Activated naive CD4-positive, alpha-beta T cell treated with anti-CD3 and anti-CD28 coated beads, Interleukin-2, amount 50 U/mL, for 24 hours (primary cell): Measurements from ENCODE around the gene IQGAP1.

ENCODE experiments used
- H3K27ac Mint-ChIP-seq: one replicate; pipeline ENCODE4 v1.8.0; 2021; ENCODE audit warnings: mild to moderate bottlenecking, mixed read lengths
- H3K27me3 Mint-ChIP-seq: one replicate; pipeline ENCODE4 v1.8.0; 2021; ENCODE audit warnings: mixed read lengths
- H3K36me3 Mint-ChIP-seq: one replicate; pipeline ENCODE4 v1.8.0; 2021; ENCODE audit warnings: mixed read lengths
- H3K4me1 Mint-ChIP-seq: one replicate; pipeline ENCODE4 v1.8.0; 2021; ENCODE audit warnings: mixed read lengths
- H3K4me3 Mint-ChIP-seq: one replicate; pipeline ENCODE4 v1.8.0; 2021; ENCODE audit warnings: mild to moderate bottlenecking, mixed read lengths
- H3K9me3 Mint-ChIP-seq: one replicate; pipeline ENCODE4 v1.8.0; 2021; ENCODE audit warnings: mixed read lengths

IQGAP1 gene

DNA sequence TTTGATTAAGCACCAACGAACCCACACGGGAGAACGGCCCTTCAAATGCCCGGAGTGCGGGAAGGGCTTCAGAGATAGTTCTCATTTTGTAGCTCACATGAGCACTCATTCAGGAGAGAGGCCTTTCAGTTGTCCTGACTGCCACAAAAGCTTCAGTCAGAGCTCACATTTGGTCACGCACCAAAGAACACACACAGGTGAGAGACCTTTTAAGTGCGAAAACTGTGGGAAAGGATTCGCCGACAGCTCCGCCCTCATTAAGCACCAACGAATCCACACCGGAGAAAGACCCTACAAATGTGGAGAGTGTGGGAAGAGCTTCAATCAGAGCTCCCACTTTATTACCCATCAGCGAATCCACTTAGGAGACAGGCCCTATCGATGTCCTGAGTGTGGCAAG, 27.3 kb upstream of the IQGAP1 start:
- Mint-ChIP-seq H3K27ac (no peak overlapping the region), H3K9me3 (no peaks in the 10 kb centered on the region), H3K4me3 (no peak overlapping the region), H3K4me1 (peaks cover 25% of the 10 kb centered on the region), H3K36me3 (no peaks in the 10 kb centered on the region), H3K27me3 (no peaks in the 10 kb centered on the region)

DNA sequence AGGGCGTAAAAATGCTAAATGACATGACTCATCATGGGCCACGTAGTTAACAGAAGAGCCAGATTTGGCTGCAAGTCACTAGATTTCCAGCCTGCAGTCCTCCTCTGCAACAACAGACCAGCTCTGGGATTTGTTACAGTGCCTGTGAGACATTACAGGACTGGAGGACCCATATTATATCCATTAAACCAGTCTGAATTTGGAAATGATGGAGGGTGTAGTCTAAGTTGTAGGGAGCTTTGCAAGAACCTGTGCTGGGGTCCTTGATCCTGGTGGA, 25.2 kb upstream of the IQGAP1 start:
- Mint-ChIP-seq H3K27ac (no peak overlapping the region), H3K9me3 (no peaks in the 10 kb centered on the region), H3K27me3 (no peaks in the 10 kb centered on the region), H3K36me3 (no peaks in the 10 kb centered on the region), H3K4me1 (peaks cover 25% of the 10 kb centered on the region), H3K4me3 (no peak overlapping the region)

DNA sequence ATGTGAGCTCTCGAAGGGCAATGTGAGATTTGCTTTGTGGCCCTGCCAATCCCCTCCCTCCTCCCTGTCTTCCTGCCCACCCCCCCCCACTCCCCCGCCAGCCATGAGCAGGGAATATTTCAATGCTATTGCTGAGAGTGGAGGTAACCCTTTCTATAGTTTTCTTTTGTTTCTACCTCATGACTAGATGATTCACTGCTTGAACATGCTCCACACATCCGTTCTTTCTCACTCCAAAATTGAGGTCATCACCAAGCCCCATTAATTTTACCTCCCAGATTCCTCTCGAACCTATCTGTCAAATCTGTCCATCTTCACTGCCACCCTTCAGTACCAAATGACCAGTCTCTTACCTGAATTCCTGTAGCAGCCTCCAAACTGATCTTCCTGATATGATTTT, 23.8 kb upstream of the IQGAP1 start:
- no peaks in the 10 kb centered on the region for H3K27me3 Mint-ChIP-seq
- no peaks in the 10 kb centered on the region for H3K36me3 Mint-ChIP-seq
- H3K27ac Mint-ChIP-seq = no peak overlapping the region

DNA sequence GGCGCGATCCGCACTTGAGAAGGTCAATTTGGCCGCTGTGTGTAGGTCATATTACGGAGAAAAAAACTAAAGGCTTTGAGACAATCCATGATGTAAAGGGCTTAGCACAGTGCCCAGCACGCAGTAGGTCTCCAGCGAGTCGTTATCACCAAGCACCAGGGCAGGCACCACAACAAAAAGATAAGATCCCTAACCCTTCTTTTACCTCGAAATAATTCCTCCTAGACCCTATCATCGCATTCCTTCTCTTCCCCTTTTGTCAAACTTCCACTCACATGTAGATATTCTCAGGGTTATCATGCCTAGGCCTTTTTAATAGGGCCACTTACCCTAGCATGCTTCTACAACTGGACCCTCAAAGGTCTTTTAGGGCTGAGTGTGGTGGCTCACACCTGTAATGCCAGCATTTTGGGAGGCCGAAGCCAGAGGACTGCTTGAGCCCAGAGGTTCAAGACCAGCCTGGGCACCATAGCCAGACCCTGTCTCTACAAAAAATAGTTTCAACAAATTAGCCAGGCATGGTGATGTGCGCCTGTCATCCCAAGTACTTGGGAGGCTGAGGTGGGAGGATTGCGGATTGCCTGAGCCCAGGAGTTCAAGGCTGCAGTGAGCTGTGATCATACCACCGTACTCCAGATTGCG, 22.5 kb upstream of the IQGAP1 start:
- Mint-ChIP-seq H3K4me1 (peaks cover 25% of the 10 kb centered on the region), H3K4me3 (no peak overlapping the region)

More for the DNA sequence above, 23.8 kb upstream of the IQGAP1 start:
- Mint-ChIP-seq H3K9me3 (no peaks in the 10 kb centered on the region), H3K4me1 (peaks cover 25% of the 10 kb centered on the region), H3K4me3 (no peak overlapping the region)

DNA sequence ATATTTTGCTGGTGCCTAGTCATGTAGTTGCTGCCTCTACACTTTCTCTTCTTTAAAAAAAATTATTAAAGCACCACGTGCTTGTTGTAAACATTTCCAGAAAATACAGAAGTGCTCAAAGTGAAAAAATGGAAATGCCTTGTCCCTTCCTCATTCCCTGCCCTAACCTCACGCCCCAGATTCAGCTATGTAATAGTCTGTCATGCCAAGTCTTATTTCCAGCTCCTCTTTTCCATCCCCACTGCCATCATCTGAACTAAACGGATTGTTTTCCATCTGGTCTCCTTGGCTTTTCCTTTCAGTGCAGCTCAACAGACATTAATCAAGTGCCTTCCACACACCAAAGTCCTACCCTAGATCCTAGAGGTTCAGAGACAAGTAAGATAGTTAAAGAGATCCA, 20.5 kb upstream of the IQGAP1 start:
- Mint-ChIP-seq H3K9me3 (no peaks in the 10 kb centered on the region), H3K27ac (peak overlapping the region; percentile 47), H3K4me1 (peaks cover 17% of the 10 kb centered on the region), H3K36me3 (no peaks in the 10 kb centered on the region), H3K4me3 (no peak overlapping the region), H3K27me3 (no peaks in the 10 kb centered on the region)

More for the DNA sequence above, 22.5 kb upstream of the IQGAP1 start:
- H3K36me3 Mint-ChIP-seq = no peaks in the 10 kb centered on the region
- no peaks in the 10 kb centered on the region for H3K9me3 Mint-ChIP-seq
- H3K27ac Mint-ChIP-seq = no peak overlapping the region
- H3K27me3 Mint-ChIP-seq = no peaks in the 10 kb centered on the region

DNA sequence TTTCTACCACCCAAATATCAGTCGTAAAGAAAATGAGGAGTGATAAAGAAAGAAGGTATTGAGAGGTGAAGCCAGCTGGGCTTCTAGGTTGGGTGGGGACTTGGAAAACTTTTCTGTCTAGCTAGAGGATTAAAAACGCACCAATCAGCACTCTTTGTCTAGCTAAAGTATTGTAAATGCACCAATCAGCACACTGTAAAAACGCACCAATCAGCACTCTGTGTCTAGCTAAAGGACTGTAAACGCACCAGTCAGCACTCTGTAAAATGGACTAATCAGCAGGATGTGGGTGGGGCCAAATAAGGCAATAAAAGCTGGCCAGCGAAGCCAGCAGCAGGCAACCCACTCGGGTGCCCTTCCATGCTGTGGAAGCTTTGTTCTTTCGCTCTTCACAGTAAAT, 13.0 kb upstream of the IQGAP1 start:
- Mint-ChIP-seq H3K4me3 (no peak overlapping the region), H3K27me3 (no peaks in the 10 kb centered on the region), H3K9me3 (no peaks in the 10 kb centered on the region), H3K36me3 (no peaks in the 10 kb centered on the region), H3K4me1 (peaks cover 36% of the 10 kb centered on the region), H3K27ac (no peak overlapping the region)

DNA sequence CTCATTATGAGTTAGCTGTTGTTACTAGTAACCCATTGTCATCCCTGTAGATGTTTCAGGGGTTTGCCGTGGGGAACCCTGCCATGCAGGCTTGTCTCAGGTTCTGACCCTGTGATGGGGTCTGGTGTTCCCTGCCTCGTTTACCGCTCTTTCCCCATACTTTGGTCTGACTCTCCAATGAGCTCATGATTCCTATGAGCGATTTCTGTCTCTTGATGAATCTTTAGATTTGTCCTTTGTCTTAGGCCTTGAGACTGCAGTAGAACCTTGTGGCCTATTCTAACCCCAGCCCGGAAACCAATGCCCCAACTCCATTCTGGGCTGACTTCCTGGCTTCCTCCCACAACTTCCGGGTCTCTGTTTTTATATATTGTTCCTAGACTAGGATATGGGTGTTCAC, 11.3 kb upstream of the IQGAP1 start:
- Mint-ChIP-seq H3K4me3 (peak overlapping the region; percentile 62), H3K27ac (peak overlapping the region; percentile 94), H3K4me1 (peaks cover 41% of the 10 kb centered on the region), H3K36me3 (peaks cover 2% of the 10 kb centered on the region), H3K27me3 (no peaks in the 10 kb centered on the region), H3K9me3 (no peaks in the 10 kb centered on the region)

DNA sequence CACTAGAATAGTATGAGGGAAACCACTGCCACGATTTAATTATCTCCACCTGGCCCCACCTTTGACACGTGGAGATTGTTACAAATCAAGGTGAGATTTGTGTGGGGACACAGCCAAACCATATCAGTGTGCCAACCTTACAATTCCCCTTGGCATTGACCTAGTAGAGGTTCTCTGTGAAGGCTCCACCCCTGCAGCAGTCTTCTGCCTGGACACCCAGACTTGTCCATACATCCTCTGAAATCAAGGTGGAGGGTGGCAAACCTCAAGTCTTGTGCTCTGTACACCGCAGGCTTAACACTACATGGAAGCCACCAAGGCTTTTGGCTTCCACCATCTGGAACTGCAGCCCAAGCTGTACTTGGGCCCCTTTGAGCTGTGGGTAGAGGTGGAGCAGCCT, 8.8 kb upstream of the IQGAP1 start:
- H3K9me3 Mint-ChIP-seq = no peaks in the 10 kb centered on the region
- H3K4me3 Mint-ChIP-seq = no peak overlapping the region
- H3K4me1 Mint-ChIP-seq = peaks cover 41% of the 10 kb centered on the region
- no peaks in the 10 kb centered on the region for H3K27me3 Mint-ChIP-seq
- H3K36me3 Mint-ChIP-seq = peaks cover 2% of the 10 kb centered on the region
- H3K27ac Mint-ChIP-seq = no peak overlapping the region

DNA sequence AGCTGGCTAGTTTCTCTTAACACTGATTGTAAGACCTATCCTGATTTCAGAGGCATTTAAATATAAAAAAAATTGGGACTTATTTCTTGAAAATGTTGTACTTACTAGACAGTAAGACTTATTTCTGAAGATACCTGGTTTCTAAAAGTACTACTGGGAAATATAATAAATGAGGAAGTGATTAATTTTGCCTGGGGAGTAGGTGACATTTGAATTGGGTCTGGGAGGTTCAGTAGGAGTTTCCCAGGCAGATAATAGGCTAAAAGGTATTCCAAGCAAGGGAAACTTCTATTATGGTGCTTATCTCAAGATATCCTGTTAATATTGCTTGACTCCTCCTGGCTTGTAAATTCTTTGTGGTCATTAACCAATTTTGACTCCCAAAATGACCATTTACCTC, 6.5 kb upstream of the IQGAP1 start:
- no peak overlapping the region for H3K4me3 Mint-ChIP-seq
- no peaks in the 10 kb centered on the region for H3K27me3 Mint-ChIP-seq

DNA sequence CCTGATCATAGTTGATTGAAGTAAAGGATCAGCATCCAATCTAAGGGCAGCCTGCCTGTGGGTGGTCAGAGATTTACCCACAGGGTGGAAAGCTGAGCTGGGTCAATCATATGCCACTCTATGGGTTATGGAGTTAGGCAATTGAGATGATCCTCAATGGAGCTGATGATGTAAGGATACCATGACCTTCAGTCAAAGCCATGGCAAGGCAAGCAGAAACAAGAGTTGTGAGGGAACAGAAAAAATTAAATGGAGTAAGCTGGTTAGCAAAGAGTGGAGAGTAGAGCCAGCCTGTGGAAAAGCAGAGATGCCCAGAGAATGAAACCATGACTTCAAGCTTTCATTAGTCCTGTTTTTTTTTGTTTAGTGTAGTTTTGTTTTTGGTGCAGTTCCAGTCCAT, 5.7 kb upstream of the IQGAP1 start:
- Mint-ChIP-seq H3K27ac (no peak overlapping the region), H3K9me3 (no peaks in the 10 kb centered on the region), H3K4me3 (no peak overlapping the region), H3K36me3 (peaks cover 2% of the 10 kb centered on the region), H3K4me1 (peaks cover 27% of the 10 kb centered on the region), H3K27me3 (no peaks in the 10 kb centered on the region)

More for the DNA sequence above, 6.5 kb upstream of the IQGAP1 start:
- Mint-ChIP-seq H3K4me1 (peaks cover 33% of the 10 kb centered on the region), H3K9me3 (no peaks in the 10 kb centered on the region), H3K27ac (no peak overlapping the region), H3K36me3 (peaks cover 2% of the 10 kb centered on the region)

DNA sequence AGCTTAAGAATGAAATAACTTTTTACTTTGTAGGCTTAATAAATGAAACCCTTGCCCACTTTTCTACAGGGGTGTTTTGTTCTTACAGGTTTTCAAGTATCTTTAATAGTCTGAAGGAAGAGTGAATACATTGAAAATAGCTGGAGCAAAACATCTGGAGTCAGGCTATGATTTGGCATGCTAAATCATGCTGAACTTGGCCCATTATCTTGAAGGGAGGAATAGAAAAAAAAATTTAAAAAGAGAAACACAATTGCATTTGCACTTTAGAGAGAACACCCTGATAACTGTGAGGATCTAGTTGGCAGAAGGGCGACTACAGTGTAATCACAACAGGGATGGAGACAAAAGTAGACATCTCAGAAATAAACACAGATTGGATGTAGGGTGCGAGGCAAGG, 1.8 kb upstream of the IQGAP1 start:
- Mint-ChIP-seq H3K9me3 (no peaks in the 10 kb centered on the region), H3K27me3 (no peaks in the 10 kb centered on the region), H3K4me3 (peak overlapping the region; percentile 64), H3K36me3 (peaks cover 5% of the 10 kb centered on the region), H3K27ac (peak overlapping the region; percentile 89), H3K4me1 (peaks cover 33% of the 10 kb centered on the region)

DNA sequence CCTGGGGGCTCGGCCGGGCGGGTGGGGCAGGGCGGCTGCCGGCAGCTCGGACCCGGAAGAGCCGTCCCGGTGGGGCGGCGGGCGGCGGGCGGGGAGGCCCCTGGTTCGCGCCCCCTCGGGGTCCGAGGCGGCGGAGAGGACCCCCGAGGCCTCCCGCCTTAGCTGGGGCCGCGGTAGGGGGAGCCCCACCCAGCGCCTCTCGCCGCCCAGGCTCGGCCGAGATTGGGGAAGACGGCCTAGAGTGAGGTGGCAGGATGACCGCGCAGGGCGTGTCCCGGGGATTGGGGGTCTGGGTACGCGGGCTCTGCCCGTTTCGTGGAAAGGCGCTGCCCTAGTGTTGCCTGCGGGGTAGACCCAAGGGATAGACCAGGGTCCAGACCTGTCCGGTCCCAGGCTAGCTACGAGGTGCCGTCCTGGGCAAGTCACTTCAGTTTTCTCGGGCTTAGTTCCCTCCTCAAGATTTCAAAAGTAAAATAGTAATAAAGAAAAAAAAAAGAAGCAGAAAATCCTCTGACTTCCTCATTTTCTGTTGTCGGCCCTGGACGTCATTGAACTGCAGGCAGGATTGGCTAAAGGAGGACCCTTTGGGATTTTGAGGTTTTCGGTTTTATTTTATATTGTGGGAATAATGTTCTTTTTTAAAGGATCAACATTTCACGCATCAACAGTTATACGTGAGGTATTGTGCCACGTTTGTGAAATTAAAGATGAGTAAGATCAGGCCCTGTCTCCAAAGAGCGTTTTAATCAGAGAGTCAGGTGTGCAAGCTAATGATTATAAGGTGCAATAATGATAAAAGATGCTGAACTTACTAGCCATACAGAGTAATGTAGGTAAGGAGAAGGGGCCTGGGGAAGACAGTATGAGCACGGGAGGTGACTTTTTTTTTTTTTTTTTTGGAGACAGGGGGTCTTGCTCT, 679 bp downstream of the IQGAP1 start:
- Mint-ChIP-seq H3K27ac (peak overlapping the region; percentile 90), H3K36me3 (peaks cover 12% of the 10 kb centered on the region), H3K4me3 (peak overlapping the region; percentile 91), H3K9me3 (no peaks in the 10 kb centered on the region), H3K27me3 (no peaks in the 10 kb centered on the region), H3K4me1 (peaks cover 55% of the 10 kb centered on the region)

DNA sequence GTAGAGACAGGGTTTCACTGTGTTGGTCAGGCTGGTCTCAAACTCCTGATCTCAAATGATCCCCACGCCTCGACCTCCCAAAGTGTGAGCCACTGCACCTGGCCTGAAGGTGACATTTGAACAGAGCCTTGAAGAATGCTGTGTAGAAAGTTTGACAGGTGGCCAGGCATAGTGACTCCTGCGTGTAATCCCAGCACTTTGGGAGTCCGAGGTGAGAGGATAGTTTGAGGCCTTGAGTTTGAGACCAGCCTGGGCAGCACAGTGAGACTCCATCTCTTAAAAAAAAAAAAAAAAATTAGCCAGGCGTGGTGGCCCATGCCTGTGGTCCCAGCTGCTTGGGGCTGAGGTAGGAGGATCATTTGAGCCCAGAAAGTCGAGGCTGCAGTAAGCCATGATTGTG, 1.5 kb downstream of the IQGAP1 start:
- peak overlapping the region; percentile 37 for H3K27ac Mint-ChIP-seq
- H3K9me3 Mint-ChIP-seq = no peaks in the 10 kb centered on the region
- H3K27me3 Mint-ChIP-seq = no peaks in the 10 kb centered on the region
- peak overlapping the region; percentile 91 for H3K4me3 Mint-ChIP-seq
- H3K4me1 Mint-ChIP-seq = peaks cover 60% of the 10 kb centered on the region
- H3K36me3 Mint-ChIP-seq = peaks cover 13% of the 10 kb centered on the region

DNA sequence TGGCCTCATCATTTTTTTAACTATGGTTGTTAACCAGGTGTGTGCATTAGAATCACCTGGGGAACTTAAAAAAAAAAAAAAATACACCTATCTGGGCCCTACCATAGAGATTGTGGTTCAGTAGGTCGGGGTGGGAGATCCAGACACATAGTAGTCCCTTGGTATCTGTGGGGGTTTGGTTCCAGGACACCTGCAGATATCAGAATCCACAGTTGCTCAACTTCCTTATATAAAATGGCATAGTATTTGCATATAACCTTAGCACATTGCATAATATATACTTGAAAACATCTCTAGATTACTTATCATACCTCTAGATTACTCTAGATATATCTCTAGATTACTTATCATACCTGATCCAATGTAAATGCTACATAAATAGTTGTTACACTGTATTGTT, 5.0 kb downstream of the IQGAP1 start:
- no peak overlapping the region for H3K27ac Mint-ChIP-seq
- no peaks in the 10 kb centered on the region for H3K9me3 Mint-ChIP-seq
- H3K4me1 Mint-ChIP-seq = peaks cover 80% of the 10 kb centered on the region
- peaks cover 17% of the 10 kb centered on the region for H3K36me3 Mint-ChIP-seq
- no peaks in the 10 kb centered on the region for H3K27me3 Mint-ChIP-seq
- H3K4me3 Mint-ChIP-seq = no peak overlapping the region

DNA sequence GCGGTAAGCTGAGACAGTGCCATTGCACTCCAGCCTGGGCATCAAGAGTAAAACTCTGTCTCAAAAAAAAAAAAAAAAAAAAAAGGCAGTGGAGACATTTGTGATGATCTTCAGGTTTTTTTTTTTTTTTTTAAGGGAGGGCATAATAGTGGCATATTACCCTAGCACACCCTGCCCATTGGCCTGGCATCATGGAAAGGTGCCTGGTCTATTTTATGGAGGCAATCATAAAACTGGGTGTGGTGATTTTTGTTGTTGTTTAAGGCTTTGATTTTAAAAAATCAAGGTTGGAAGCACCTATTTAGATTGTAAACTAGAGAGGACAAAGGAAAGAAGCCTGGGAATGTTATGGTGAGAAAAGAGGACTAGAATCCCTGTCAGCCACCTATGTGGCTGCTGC, 6.0 kb downstream of the IQGAP1 start:
- no peaks in the 10 kb centered on the region for H3K9me3 Mint-ChIP-seq
- H3K36me3 Mint-ChIP-seq = peaks cover 14% of the 10 kb centered on the region
- H3K27me3 Mint-ChIP-seq = no peaks in the 10 kb centered on the region
- H3K27ac Mint-ChIP-seq = no peak overlapping the region
- H3K4me3 Mint-ChIP-seq = no peak overlapping the region
- peaks cover 80% of the 10 kb centered on the region for H3K4me1 Mint-ChIP-seq

DNA sequence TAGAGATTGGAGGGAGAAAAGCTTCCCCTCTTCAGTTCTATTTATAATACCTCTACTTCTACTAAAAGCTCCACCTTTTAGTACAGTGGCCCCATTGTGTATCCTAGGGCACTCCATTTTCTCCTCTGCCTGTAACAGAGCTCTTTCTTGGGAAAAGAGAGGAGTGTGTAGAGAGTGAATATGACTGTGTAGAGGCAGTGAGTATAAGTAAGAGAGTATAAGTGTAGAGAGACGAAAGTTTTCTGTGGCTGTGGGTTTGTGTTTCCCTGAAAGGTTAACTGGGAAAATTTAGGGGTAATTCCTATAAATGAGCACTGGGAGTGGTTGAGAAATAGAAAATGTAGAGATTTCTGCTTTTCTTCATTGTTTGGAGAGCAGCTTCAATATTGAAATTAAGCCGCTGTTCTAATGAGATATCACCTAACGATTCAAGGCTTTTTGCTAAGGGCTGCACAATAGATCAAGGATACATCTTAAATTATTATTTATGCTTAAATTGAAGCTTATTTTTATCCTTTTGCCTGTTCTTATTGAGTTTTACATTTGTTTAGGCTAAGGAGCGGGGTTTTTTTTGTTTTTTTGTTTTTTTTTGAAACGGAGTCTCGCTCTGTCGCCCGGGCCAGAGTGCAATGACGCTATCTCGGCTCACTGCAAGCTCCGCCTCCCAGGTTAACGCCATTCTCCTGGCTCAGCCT, 6.9 kb downstream of the IQGAP1 start:
- H3K9me3 Mint-ChIP-seq = no peaks in the 10 kb centered on the region
- peaks cover 14% of the 10 kb centered on the region for H3K36me3 Mint-ChIP-seq
- H3K27ac Mint-ChIP-seq = peak overlapping the region; percentile 69
- H3K4me3 Mint-ChIP-seq = peak overlapping the region; percentile 54
- peaks cover 78% of the 10 kb centered on the region for H3K4me1 Mint-ChIP-seq
- no peaks in the 10 kb centered on the region for H3K27me3 Mint-ChIP-seq
